Ovary (tissue), 3 donors: ENCODE results near the gene CAPZA1.

Source experiments
- CTCF ChIP-seq, 3 donors: fragments of 450-650 bp in 2 of 3; fragments of 200-600 bp in 1 of 3; IDR thresholded peaks; one replicate each; pipeline versions ENCODE4 v1.5.1 to v1.8.0; 2016 to 2022; ENCODE audit warnings: antibody characterized with exemption in 3 of 3, mild to moderate bottlenecking in 1 of 3
- EP300 ChIP-seq: sonication (generic); formaldehyde crosslinking; IDR thresholded peaks from one replicate; pipeline ENCODE4 v1.6.1; 2017; ENCODE audit warnings: antibody characterized with exemption
- POLR2A ChIP-seq: fragments of 450-650 bp; IDR thresholded peaks from one replicate; pipeline ENCODE4 v1.6.1; 2017; ENCODE audit warnings: antibody characterized with exemption, mild to moderate bottlenecking, moderate library complexity
- donor health status: DM: no; HTN: no; CAD: no.

GRCh38 chr1:112707221-112708001, 87.8 kb downstream of the CAPZA1 start:
- TF ChIP-seq CTCF (IDR thresholded peaks at IDR 0.05) (peak; percentile 89 to 94 (median 91)), EP300 (no peak), POLR2A (no peak)
